Gastrocnemius medialis (tissue), 4 donors: Measurements from ENCODE around the gene PRDM2. TPM values are rescaled to one million over a fixed set of nuclear protein-coding genes. Genes with fewer than 3 reads are reported as not detected.

ENCODE experiments used
- ATAC-seq, 2 donors: fragments of 150-250 bp; one replicate each; pipeline ENCODE4 v1.9.1; 2016
- DNase-seq, 2 donors: peaks; one replicate each; pipeline ENCODE4 v3.0.0-alpha.2; 2019
- H3K27ac ChIP-seq, 4 donors: fragments of 200-600 bp; sonication (generic); 1 replicate in 1 of 4; 2 replicates in 3 of 4; pipeline ENCODE4 v1.5.1; 2016 to 2018; ENCODE audit warnings: mild to moderate bottlenecking in 2 of 4, moderate library complexity in 1 of 4
- H3K27me3 ChIP-seq, 3 donors: fragments of 200-600 bp; sonication (generic) in 2 of 3; 1 replicate in 1 of 3; 2 replicates in 2 of 3; pipeline versions ENCODE4 v1.5.1 to v1.6.0; 2016 to 2019; ENCODE audit warnings: mild to moderate bottlenecking in 1 of 3, moderate library complexity in 1 of 3
- H3K36me3 ChIP-seq, 2 donors: fragments of 200-600 bp; sonication (generic) in 1 of 2; one replicate each; pipeline ENCODE4 v1.5.1; 2017 to 2018
- H3K4me1 ChIP-seq, 2 donors: fragments of 200-600 bp; sonication (generic) in 1 of 2; one replicate each; pipeline ENCODE4 v1.5.1; 2016 to 2017; ENCODE audit warnings: mild to moderate bottlenecking in 2 of 2
- H3K4me3 ChIP-seq, 4 donors: fragments of 200-600 bp; sonication (generic) in 3 of 4; 1 replicate in 1 of 4; 2 replicates in 3 of 4; pipeline ENCODE4 v1.5.1; 2016 to 2019; ENCODE audit warnings: mild to moderate bottlenecking in 2 of 4
- H3K9me3 ChIP-seq, 3 donors: fragments of 200-600 bp; sonication (generic) in 2 of 3; 1 replicate in 1 of 3; 2 replicates in 2 of 3; pipeline ENCODE4 v1.5.1; 2016 to 2019
- POLR2A ChIP-seq, 2 donors: fragments of 450-650 bp; IDR thresholded peaks; one replicate each; pipeline ENCODE4 v1.6.1; 2017; ENCODE audit warnings: antibody characterized with exemption in 2 of 2, mild to moderate bottlenecking in 2 of 2, moderate library complexity in 2 of 2
- in situ Hi-C, 4 donors: fragments of 200-750 bp; cut with MboI; loops; one replicate each; pipeline versions ENCODE4 v1.15.0 to v1.8.0; 2017; ENCODE audit warnings: low sequenced_read_pairs in 4 of 4
- intact Hi-C: fragments of 100-400 bp; cut with DNase I; formaldehyde crosslinking; loops from one replicate; pipeline ENCODE4 v1.15.1; 2023; ENCODE audit warnings: low total_unique reads
- total RNA-seq, 4 donors: library from RNA; depleted of rRNA; stranded (reverse); fragments of >200 nt; gene quantifications; one replicate each; pipeline versions ENCODE4 v1.1.0 to v1.2.3, GENCODE V29; 2016
- TF ChIP-seq, protein P1 (sequence below), 5 experiments: fragments of 450-650 bp in 3 of 5; fragments of 200-600 bp in 2 of 5; sonication (generic) in 2 of 5; IDR thresholded peaks in 4 of 5; conservative IDR thresholded peaks in 1 of 5; 1 replicate in 4 of 5; 2 replicates in 1 of 5; pipeline ENCODE4 v1.5.1; 2016 to 2019; ENCODE audit warnings: antibody characterized with exemption in 5 of 5, mild to moderate bottlenecking in 3 of 5, moderate library complexity in 3 of 5

The PRDM2 gene
- total RNA-seq, 4 donors from 2014 or later: 24.1 to 38.3 (median 35.6) TPM

DNA sequence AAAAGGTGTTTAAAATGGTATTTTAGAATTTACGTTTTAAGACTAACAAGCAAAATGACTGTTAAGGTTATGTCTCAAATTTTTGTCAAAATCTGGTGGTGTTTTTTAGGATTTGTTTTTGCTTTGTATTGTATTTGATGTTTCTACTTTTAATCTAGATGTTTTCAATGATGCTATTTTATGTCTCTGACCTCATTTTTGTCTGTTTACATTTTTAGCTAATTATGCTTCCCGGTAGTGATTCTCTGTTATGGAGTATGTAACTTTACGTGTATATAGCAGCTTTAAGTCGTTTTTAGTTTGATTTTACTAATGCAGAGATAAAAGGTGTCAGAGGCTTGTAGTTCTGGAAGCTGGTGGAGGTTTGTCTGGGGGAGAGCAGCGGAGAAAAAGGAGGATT, 71.8 kb downstream of the PRDM2 start:
- TF ChIP-seq, protein P1, sequence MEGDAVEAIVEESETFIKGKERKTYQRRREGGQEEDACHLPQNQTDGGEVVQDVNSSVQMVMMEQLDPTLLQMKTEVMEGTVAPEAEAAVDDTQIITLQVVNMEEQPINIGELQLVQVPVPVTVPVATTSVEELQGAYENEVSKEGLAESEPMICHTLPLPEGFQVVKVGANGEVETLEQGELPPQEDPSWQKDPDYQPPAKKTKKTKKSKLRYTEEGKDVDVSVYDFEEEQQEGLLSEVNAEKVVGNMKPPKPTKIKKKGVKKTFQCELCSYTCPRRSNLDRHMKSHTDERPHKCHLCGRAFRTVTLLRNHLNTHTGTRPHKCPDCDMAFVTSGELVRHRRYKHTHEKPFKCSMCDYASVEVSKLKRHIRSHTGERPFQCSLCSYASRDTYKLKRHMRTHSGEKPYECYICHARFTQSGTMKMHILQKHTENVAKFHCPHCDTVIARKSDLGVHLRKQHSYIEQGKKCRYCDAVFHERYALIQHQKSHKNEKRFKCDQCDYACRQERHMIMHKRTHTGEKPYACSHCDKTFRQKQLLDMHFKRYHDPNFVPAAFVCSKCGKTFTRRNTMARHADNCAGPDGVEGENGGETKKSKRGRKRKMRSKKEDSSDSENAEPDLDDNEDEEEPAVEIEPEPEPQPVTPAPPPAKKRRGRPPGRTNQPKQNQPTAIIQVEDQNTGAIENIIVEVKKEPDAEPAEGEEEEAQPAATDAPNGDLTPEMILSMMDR (IDR thresholded peaks at IDR 0.05 in 4 of 5, conservative IDR thresholded peaks at IDR 0.05 in 1 of 5): no peak
- no peak for TF ChIP-seq POLR2A (IDR thresholded peaks at IDR 0.05)
- intact Hi-C loops (loop anchor here (1.0 kb wide), 1 partner anchor 10 kb away; no protein-coding TSS in a partner anchor), in situ Hi-C loops (no loop called here)
- Histone ChIP-seq H3K9me3 (no peaks in the 10 kb centered on the region), H3K27me3 (no peaks in the 10 kb centered on the region), H3K36me3 (peaks cover 0 to 34% of the 10 kb centered on the region in 2 donors), H3K4me3 (no peak overlapping the region), H3K27ac (no peak overlapping the region), H3K4me1 (peaks cover 20 to 32% of the 10 kb centered on the region in 2 donors)
- DNase-seq (no peak), ATAC-seq (no peak)

DNA sequence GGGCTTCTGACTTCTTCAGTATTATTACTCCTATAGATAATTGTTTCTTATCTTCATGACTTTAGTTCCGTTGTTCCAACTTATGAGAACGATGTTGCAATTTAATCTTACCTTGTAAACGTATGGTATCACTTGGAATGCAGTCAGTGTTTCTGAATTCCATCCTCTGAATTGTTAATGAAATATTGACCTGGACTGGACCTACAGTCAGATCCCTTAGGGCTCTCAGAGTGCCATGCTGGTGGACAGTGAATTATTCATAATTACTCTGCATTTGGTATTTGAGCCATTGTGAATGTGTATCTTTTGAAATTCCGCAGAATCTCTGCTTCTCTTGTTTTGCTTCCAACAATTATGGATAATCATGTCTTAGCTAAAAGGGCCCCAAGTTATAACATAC, 72.3 kb downstream of the PRDM2 start:
- DNase-seq (no peak), ATAC-seq (no peak)
- no peaks in the 10 kb centered on the region for H3K27me3 ChIP-seq
- TF ChIP-seq, protein P1 (IDR thresholded peaks at IDR 0.05 in 4 of 5, conservative IDR thresholded peaks at IDR 0.05 in 1 of 5): no peak
- TF ChIP-seq POLR2A (IDR thresholded peaks at IDR 0.05): no peak
- in situ Hi-C loops (no loop called here), intact Hi-C loops (loop anchor here (1.0 kb wide), 1 partner anchor 11 kb away; no protein-coding TSS in a partner anchor)
- H3K4me3 ChIP-seq: no peak overlapping the region
- H3K36me3 ChIP-seq: peaks cover 0 to 39% of the 10 kb centered on the region in 2 donors
- H3K4me1 ChIP-seq: peaks cover 18 to 26% of the 10 kb centered on the region in 2 donors
- H3K9me3 ChIP-seq: no peaks in the 10 kb centered on the region
- H3K27ac ChIP-seq: no peak overlapping the region

DNA sequence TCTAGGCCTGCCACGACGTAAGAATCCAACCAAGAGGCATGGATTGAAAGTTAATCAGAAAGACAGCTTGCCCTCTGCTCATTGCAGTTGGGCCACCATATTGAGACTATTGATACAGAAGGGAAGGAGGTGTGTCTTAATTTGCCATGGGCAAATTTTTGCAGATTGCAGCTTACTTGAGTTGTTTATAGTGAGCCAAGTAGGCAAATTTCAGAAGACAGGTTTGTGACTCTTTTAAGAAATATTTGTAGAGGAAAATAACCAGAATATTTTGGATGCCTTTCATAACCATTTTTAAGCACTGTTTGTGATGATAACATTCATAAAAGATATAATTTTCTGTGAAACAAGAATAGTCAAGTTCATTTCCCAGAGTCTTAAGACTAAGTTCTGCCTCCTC, 74.1 kb downstream of the PRDM2 start:
- H3K4me3 ChIP-seq: no peak overlapping the region
- H3K36me3 ChIP-seq: peaks cover 0 to 54% of the 10 kb centered on the region in 2 donors
- DNase-seq (no peak), ATAC-seq (no peak)
- no peaks in the 10 kb centered on the region for H3K9me3 ChIP-seq
- TF ChIP-seq POLR2A (IDR thresholded peaks at IDR 0.05): no peak
- TF ChIP-seq, protein P1 (IDR thresholded peaks at IDR 0.05 in 4 of 5, conservative IDR thresholded peaks at IDR 0.05 in 1 of 5): no peak
- no peak overlapping the region for H3K27ac ChIP-seq
- peaks cover 18 to 23% of the 10 kb centered on the region in 2 donors for H3K4me1 ChIP-seq
- H3K27me3 ChIP-seq: no peaks in the 10 kb centered on the region
- intact Hi-C loops (loop anchor here (2.0 kb wide), 1 partner anchor 15 kb away; no protein-coding TSS in a partner anchor), in situ Hi-C loops (no loop called here)

DNA sequence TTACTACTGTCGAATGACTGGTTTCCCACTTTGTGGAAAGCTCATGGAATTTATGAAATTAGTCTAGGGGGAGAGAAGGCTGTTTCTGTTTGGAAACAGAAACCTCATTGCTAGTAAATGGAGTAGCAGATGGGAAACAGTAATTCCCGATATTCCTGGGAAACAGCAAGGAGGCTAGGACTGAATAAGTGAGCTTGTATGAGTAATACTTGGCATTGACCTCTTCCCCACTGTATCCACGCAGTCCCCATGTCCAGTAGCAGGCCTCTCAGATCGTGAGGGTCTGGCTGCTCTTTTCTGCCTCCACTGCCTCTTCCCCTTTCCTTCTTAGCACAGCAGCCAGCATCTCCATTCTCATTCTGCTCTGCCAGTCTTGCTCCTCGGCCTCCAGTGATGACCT, 75.5 kb downstream of the PRDM2 start:
- TF ChIP-seq, protein P1 (IDR thresholded peaks at IDR 0.05 in 4 of 5, conservative IDR thresholded peaks at IDR 0.05 in 1 of 5): no peak
- ATAC-seq: no peak
- no peaks in the 10 kb centered on the region for H3K9me3 ChIP-seq
- peaks cover 0 to 67% of the 10 kb centered on the region in 2 donors for H3K36me3 ChIP-seq
- in situ Hi-C loops: no loop called here
- no peak for DNase-seq
- intact Hi-C loops: loop anchor here (2.0 kb wide), 1 partner anchor 13 kb away; no protein-coding TSS in a partner anchor
- peaks cover 11 to 15% of the 10 kb centered on the region in 2 donors for H3K4me1 ChIP-seq
- no peak overlapping the region for H3K27ac ChIP-seq
- no peak overlapping the region for H3K4me3 ChIP-seq
- no peaks in the 10 kb centered on the region for H3K27me3 ChIP-seq

DNA sequence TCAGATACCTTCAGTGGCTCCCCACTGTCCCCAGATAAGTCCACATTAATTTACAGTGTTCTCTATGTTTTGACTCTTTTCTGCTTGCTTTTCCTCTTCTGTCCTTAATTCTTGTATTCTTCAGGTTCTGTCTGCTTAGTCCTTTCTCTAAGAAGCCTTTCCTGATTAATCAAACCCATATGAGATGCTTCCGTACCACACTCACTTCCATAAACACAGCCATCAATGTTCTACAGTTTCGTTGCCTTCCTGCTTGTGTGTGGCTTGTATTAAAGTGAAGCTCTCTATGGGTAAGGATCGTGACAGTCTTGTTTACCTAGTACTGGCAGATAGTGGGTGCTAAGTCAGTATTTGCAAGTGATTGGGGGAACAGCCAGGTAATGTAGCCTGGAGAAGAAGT, 75.9 kb downstream of the PRDM2 start:
- no peak for TF ChIP-seq POLR2A (IDR thresholded peaks at IDR 0.05)
- TF ChIP-seq, protein P1 (IDR thresholded peaks at IDR 0.05 in 4 of 5, conservative IDR thresholded peaks at IDR 0.05 in 1 of 5): no peak
- DNase-seq: no peak
- in situ Hi-C loops (no loop called here), intact Hi-C loops (loop anchor here (2.0 kb wide), 1 partner anchor 13 kb away; no protein-coding TSS in a partner anchor)
- Histone ChIP-seq H3K36me3 (peaks cover 0 to 72% of the 10 kb centered on the region in 2 donors), H3K4me1 (peaks cover 8 to 12% of the 10 kb centered on the region in 2 donors), H3K4me3 (no peak overlapping the region), H3K27me3 (no peaks in the 10 kb centered on the region), H3K27ac (no peak overlapping the region), H3K9me3 (no peaks in the 10 kb centered on the region)
- ATAC-seq: no peak
